ENCODE results near the gene NDUFA1. TPM values are rescaled to one million over a fixed set of nuclear protein-coding genes. Genes with fewer than 3 reads are reported as not detected.

The NDUFA1 gene
- total and polyA plus RNA-seq, 2 experiments from 2014 or later: 29.1 to 415 TPM

DNA sequence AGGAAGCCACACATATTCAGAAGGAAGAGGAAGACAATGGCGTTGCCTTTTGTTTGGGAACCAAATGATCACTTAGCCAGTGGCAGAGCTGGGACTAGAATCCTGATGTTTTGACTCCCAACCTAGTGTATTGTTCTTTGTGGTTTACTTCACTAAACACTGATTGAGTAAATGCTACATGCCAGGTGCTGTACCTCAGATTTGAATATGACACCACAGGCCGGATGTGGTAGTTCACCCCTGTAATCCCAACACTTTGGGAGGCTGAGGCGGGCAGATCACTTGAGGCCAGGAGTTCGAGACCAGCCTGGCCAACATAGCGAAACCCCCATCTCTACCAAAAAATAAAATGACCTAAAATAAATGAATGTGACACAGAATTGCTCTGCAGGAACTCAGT, 8.4 kb downstream of the NDUFA1 start (continued):
- TF ChIP-seq, protein P1, sequence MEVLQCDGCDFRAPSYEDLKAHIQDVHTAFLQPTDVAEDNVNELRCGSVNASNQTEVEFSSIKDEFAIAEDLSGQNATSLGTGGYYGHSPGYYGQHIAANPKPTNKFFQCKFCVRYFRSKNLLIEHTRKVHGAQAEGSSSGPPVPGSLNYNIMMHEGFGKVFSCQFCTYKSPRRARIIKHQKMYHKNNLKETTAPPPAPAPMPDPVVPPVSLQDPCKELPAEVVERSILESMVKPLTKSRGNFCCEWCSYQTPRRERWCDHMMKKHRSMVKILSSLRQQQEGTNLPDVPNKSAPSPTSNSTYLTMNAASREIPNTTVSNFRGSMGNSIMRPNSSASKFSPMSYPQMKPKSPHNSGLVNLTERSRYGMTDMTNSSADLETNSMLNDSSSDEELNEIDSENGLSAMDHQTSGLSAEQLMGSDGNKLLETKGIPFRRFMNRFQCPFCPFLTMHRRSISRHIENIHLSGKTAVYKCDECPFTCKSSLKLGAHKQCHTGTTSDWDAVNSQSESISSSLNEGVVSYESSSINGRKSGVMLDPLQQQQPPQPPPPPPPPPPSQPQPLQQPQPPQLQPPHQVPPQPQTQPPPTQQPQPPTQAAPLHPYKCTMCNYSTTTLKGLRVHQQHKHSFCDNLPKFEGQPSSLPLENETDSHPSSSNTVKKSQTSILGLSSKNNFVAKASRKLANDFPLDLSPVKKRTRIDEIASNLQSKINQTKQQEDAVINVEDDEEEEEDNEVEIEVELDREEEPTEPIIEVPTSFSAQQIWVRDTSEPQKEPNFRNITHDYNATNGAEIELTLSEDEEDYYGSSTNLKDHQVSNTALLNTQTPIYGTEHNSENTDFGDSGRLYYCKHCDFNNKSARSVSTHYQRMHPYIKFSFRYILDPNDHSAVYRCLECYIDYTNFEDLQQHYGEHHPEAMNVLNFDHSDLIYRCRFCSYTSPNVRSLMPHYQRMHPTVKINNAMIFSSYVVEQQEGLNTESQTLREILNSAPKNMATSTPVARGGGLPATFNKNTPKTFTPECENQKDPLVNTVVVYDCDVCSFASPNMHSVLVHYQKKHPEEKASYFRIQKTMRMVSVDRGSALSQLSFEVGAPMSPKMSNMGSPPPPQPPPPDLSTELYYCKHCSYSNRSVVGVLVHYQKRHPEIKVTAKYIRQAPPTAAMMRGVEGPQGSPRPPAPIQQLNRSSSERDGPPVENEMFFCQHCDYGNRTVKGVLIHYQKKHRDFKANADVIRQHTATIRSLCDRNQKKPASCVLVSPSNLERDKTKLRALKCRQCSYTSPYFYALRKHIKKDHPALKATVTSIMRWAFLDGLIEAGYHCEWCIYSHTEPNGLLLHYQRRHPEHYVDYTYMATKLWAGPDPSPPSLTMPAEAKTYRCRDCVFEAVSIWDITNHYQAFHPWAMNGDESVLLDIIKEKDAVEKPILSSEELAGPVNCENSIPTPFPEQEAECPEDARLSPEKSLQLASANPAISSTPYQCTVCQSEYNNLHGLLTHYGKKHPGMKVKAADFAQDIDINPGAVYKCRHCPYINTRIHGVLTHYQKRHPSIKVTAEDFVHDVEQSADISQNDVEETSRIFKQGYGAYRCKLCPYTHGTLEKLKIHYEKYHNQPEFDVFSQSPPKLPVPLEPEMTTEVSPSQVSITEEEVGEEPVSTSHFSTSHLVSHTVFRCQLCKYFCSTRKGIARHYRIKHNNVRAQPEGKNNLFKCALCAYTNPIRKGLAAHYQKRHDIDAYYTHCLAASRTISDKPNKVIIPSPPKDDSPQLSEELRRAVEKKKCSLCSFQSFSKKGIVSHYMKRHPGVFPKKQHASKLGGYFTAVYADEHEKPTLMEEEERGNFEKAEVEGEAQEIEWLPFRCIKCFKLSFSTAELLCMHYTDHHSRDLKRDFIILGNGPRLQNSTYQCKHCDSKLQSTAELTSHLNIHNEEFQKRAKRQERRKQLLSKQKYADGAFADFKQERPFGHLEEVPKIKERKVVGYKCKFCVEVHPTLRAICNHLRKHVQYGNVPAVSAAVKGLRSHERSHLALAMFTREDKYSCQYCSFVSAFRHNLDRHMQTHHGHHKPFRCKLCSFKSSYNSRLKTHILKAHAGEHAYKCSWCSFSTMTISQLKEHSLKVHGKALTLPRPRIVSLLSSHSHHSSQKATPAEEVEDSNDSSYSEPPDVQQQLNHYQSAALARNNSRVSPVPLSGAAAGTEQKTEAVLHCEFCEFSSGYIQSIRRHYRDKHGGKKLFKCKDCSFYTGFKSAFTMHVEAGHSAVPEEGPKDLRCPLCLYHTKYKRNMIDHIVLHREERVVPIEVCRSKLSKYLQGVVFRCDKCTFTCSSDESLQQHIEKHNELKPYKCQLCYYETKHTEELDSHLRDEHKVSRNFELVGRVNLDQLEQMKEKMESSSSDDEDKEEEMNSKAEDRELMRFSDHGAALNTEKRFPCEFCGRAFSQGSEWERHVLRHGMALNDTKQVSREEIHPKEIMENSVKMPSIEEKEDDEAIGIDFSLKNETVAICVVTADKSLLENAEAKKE (CRISPR knock-in tag; IDR thresholded peaks at IDR 0.05): no peak

GRCh38 chrX:119880552-119881437, 9.2 kb downstream of the NDUFA1 start:
- Histone ChIP-seq H4K20me1 (replicated peaks; ENCODE audit: insufficient read depth) (no peaks in the 10 kb centered on the region), H2AFZ (no peak overlapping the region), H3K4me1 (ENCODE audit: insufficient read depth) (no peaks in the 10 kb centered on the region), H3K79me2 (replicated peaks; ENCODE audit: insufficient read depth) (no peaks in the 10 kb centered on the region), H3K4me3 (no peak overlapping the region), H3K36me3 (ENCODE audit: insufficient read depth) (no peaks in the 10 kb centered on the region), H3K4me2 (no peak overlapping the region), H3K9me2 (ENCODE audit: insufficient read depth) (no peaks in the 10 kb centered on the region), H3K27ac (ENCODE audit: low read depth) (no peak overlapping the region), H3K27me3 (ENCODE audit: insufficient read depth) (no peaks in the 10 kb centered on the region), H3F3A (replicated peaks; ENCODE audit: low read depth) (no peaks in the 10 kb centered on the region)
- ATAC-seq: peak; percentile 94
- peak; percentile 52 for DNase-seq (ENCODE audit: low spot score)
- TF ChIP-seq ZNF331 (CRISPR knock-in tag; IDR thresholded peaks at IDR 0.05; ENCODE audit: low read depth) (no peak), ZNF114 (CRISPR knock-in tag; IDR thresholded peaks at IDR 0.05) (no peak)
- TF ChIP-seq, protein P2, sequence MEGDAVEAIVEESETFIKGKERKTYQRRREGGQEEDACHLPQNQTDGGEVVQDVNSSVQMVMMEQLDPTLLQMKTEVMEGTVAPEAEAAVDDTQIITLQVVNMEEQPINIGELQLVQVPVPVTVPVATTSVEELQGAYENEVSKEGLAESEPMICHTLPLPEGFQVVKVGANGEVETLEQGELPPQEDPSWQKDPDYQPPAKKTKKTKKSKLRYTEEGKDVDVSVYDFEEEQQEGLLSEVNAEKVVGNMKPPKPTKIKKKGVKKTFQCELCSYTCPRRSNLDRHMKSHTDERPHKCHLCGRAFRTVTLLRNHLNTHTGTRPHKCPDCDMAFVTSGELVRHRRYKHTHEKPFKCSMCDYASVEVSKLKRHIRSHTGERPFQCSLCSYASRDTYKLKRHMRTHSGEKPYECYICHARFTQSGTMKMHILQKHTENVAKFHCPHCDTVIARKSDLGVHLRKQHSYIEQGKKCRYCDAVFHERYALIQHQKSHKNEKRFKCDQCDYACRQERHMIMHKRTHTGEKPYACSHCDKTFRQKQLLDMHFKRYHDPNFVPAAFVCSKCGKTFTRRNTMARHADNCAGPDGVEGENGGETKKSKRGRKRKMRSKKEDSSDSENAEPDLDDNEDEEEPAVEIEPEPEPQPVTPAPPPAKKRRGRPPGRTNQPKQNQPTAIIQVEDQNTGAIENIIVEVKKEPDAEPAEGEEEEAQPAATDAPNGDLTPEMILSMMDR (conservative IDR thresholded peaks at IDR 0.05; ENCODE audit: low read depth in 2 of 2): peak; percentile 52 to 74
- H3K27ac Mint-ChIP-seq: no peak overlapping the region
- H3K9me3 Mint-ChIP-seq: no peaks in the 10 kb centered on the region
- H3K4me1 Mint-ChIP-seq: peaks cover 4% of the 10 kb centered on the region; the same call in 2 of the 3 replicates
- peaks cover 2% of the 10 kb centered on the region for H3K27me3 Mint-ChIP-seq (ENCODE audit: insufficient read depth, low read depth, poor library complexity)
- peaks cover 11% of the 10 kb centered on the region; the same call in 2 of the 3 replicates for H3K36me3 Mint-ChIP-seq (ENCODE audit: low read depth)
- peak overlapping the region; percentile 36; the same call in 2 of the 3 replicates for H3K4me3 Mint-ChIP-seq

All from GM23338 (cell line).